A549 (cell line): ENCODE results near the gene MRFAP1L1. TPM values are rescaled to one million over a fixed set of nuclear protein-coding genes. Genes with fewer than 3 reads are reported as not detected.
A peak's percentile ranks its signal among the peaks of the same experiment; 100 is the strongest.

Experiments used
- ATAC-seq, 2 experiments: fragments of 200-7000 bp in 1 of 2; fragments of >200 bp in 1 of 2; cut with Nextera tagmentation in 1 of 2; cut with Tn5 transposase in 1 of 2; 3 replicates each; pipeline versions ENCODE4 v1.8.0 to v1.9.1; 2018 to 2020; ENCODE audit warnings: mild to moderate bottlenecking in 1 of 2, moderate library complexity in 1 of 2
- CTCF ChIA-PET: fragments of 300-600 bp; sonication (Branson Sonifier 250); formaldehyde crosslinking; extraction: SDS; loops from one replicate; lab custom pipeline; 2021; ENCODE audit warnings: antibody characterized with exemption, inconsistent platforms; lab: Yijun Ruan, JAX
- POLR2A ChIA-PET: fragments of 350-600 bp; formaldehyde crosslinking; extraction: SDS; loops from one replicate; lab custom pipeline; 2021; ENCODE audit warnings: antibody characterized with exemption, inconsistent platforms; lab: Yijun Ruan, JAX
- DNase-seq, 2 experiments: peaks; one replicate each; pipeline versions ENCODE4 v3.0.0 to v3.0.0-alpha.2; 2011 to 2016; ENCODE audit warnings: low read depth in 1 of 2, low spot score in 1 of 2
- FAIRE-seq: peaks from 2 replicates; lab custom pipeline; 2011; peaks lifted over from hg19 to GRCh38; lab: Jason Lieb, UNC
- H3K27ac ChIP-seq, 2 experiments: fragments of >200 bp; sonication (Bioruptor Twin); formaldehyde crosslinking; 3 replicates each; pipeline ENCODE4 v1.5.1; 2016 to 2017
- H3K4me1 ChIP-seq: fragments of >200 bp; sonication (Bioruptor Twin); formaldehyde crosslinking; 3 replicates; pipeline ENCODE4 v1.6.1; 2016
- H3K4me2 ChIP-seq: fragments of >200 bp; sonication (Bioruptor Twin); formaldehyde crosslinking; 3 replicates; pipeline ENCODE4 v1.6.1; 2016
- H3K4me3 ChIP-seq: fragments of >200 bp; sonication (Bioruptor Twin); formaldehyde crosslinking; 3 replicates; pipeline ENCODE4 v1.5.1; 2016
- H3K9me3 ChIP-seq: fragments of >200 bp; sonication (Bioruptor Twin); formaldehyde crosslinking; 3 replicates; pipeline ENCODE4 v1.6.1; 2016
- CHD2 ChIP-seq: fragments of 150-350 bp; IDR thresholded peaks from 2 replicates; pipeline ENCODE4 v1.6.1; 2014; ENCODE audit warnings: low read length; ENCODE audit not compliant: partially characterized antibody
- CHD4 ChIP-seq: fragments of 200-600 bp; sonication (generic); IDR thresholded peaks from 2 replicates; pipeline ENCODE4 v1.6.1; 2016; ENCODE audit warnings: antibody characterized with exemption, mild to moderate bottlenecking, borderline replicate concordance
- EHF ChIP-seq: fragments of 250-450 bp; sonication (Bioruptor Pico); IDR thresholded peaks from 2 replicates; pipeline ENCODE4 v1.5.0; 2020; ENCODE audit warnings: mild to moderate bottlenecking
- EP300 ChIP-seq, 2 experiments: fragments of >200 bp; sonication (Bioruptor Twin); formaldehyde crosslinking; IDR thresholded peaks; 2 replicates in 1 of 2; 3 replicates in 1 of 2; pipeline ENCODE4 v1.6.1; 2016 to 2017
- FOXS1 ChIP-seq: fragments of 250-450 bp; sonication (Bioruptor Pico); IDR thresholded peaks from 2 replicates; pipeline ENCODE4 v1.5.0; 2020; ENCODE audit warnings: mild to moderate bottlenecking, moderate library complexity
- HOXA7 ChIP-seq: fragments of 250-450 bp; sonication (Bioruptor Pico); IDR thresholded peaks from 2 replicates; pipeline ENCODE4 v1.5.0; 2020; ENCODE audit warnings: mild to moderate bottlenecking, moderate library complexity
- HOXB5 ChIP-seq: fragments of 250-450 bp; sonication (Bioruptor Pico); IDR thresholded peaks from 2 replicates; pipeline ENCODE4 v1.5.0; 2020; ENCODE audit warnings: mild to moderate bottlenecking, moderate library complexity
- JUN ChIP-seq, 2 experiments: fragments of >200 bp; sonication (Bioruptor Twin); formaldehyde crosslinking; IDR thresholded peaks; 2 replicates in 1 of 2; 3 replicates in 1 of 2; pipeline ENCODE4 v1.6.1; 2016 to 2017
- JUNB ChIP-seq: fragments of >200 bp; sonication (Bioruptor Twin); formaldehyde crosslinking; IDR thresholded peaks from 2 replicates; pipeline ENCODE4 v1.6.1; 2016
- MAFK ChIP-seq: fragments of 450-650 bp; IDR thresholded peaks from 2 replicates; pipeline ENCODE4 v1.6.1; 2014; ENCODE audit not compliant: partially characterized antibody
- MAZ ChIP-seq: fragments of 150-350 bp; IDR thresholded peaks from 2 replicates; pipeline ENCODE4 v1.6.1; 2014; ENCODE audit warnings: antibody characterized with exemption, low read depth, low read length, borderline replicate concordance
- NFE2L2 ChIP-seq: fragments of 150-350 bp; conservative IDR thresholded peaks from 2 replicates; pipeline ENCODE4 v1.6.1; 2014; ENCODE audit warnings: low read length
- NPAS2 ChIP-seq: fragments of 250-450 bp; sonication (Bioruptor Pico); IDR thresholded peaks from 2 replicates; pipeline ENCODE4 v1.8.0; 2022; ENCODE audit warnings: mild to moderate bottlenecking, moderate library complexity, borderline replicate concordance
- NR3C1 ChIP-seq: fragments of >200 bp; sonication (Bioruptor Twin); formaldehyde crosslinking; IDR thresholded peaks from 3 replicates; pipeline ENCODE4 v1.6.1; 2017
- RNF2 ChIP-seq: fragments of 200-600 bp; sonication (generic); IDR thresholded peaks from 2 replicates; pipeline ENCODE4 v1.6.1; 2016; ENCODE audit warnings: low read depth, mild to moderate bottlenecking, antibody characterized with exemption, moderate library complexity, borderline replicate concordance
- TFCP2L1 ChIP-seq: fragments of 250-450 bp; sonication (Bioruptor Pico); IDR thresholded peaks from 2 replicates; pipeline ENCODE4 v1.5.0; 2021; ENCODE audit warnings: mild to moderate bottlenecking
- TP53 ChIP-seq: fragments of 250-450 bp; sonication (Bioruptor Pico); IDR thresholded peaks from 2 replicates; pipeline ENCODE4 v1.5.0; 2021; ENCODE audit warnings: mild to moderate bottlenecking, moderate library complexity
- ZNF302 ChIP-seq: fragments of 250-450 bp; sonication (Bioruptor Pico); IDR thresholded peaks from 2 replicates; pipeline ENCODE4 v1.9.0; 2021; ENCODE audit warnings: inconsistent platforms, mild to moderate bottlenecking, moderate library complexity
- WGBS: methylation state at CpG from one replicate; pipeline ENCODE4 v1.1.6; 2017; ENCODE audit errors: missing lambda C conversion rate; 5-methylcytosine and 5-hydroxymethylcytosine counted together
- polyA plus RNA-seq, 4 experiments: library from polyadenylated mRNA; depleted of rRNA in 3 of 4; stranded (reverse); fragments of >200 nt; fragmentation: RNase III in 1 of 4; extraction: RNeasy Plus Mini Kit Qiagen cat#74134 plus additional on column Dnase treatment in 1 of 4; gene quantifications; 2 replicates in 3 of 4; 3 replicates in 1 of 4; pipeline ENCODE4 v1.2.3, GENCODE V29; 2011 to 2017
- TF ChIP-seq, protein P1 (sequence below): fragments of 450-650 bp; IDR thresholded peaks from 2 replicates; pipeline ENCODE4 v1.6.1; 2014; ENCODE audit warnings: antibody characterized with exemption
- TF ChIP-seq, protein P2 (sequence below): fragments of 250-450 bp; sonication (Bioruptor Pico); IDR thresholded peaks from 2 replicates; pipeline ENCODE4 v1.5.0; 2020; ENCODE audit warnings: low read depth, mild to moderate bottlenecking, moderate library complexity
- TF ChIP-seq, protein P3 (sequence below): IDR thresholded peaks from 2 replicates; pipeline ENCODE4 v1.6.1; 2012
- TF ChIP-seq, protein P4 (sequence below): fragments of >200 bp; sonication (Bioruptor Twin); formaldehyde crosslinking; IDR thresholded peaks from 2 replicates; pipeline ENCODE4 v1.6.1; 2016
- TF ChIP-seq, protein P5 (sequence below): IDR thresholded peaks from 2 replicates; pipeline ENCODE4 v1.6.1; 2012
- TF ChIP-seq, protein P6 (sequence below): IDR thresholded peaks from 2 replicates; pipeline ENCODE4 v1.6.1; 2012; ENCODE audit warnings: low read depth, borderline replicate concordance
- TF ChIP-seq, protein P7 (sequence below): fragments of >200 bp; sonication (Bioruptor Twin); formaldehyde crosslinking; IDR thresholded peaks from 3 replicates; pipeline ENCODE4 v1.6.1; 2016
- TF ChIP-seq, protein P8 (sequence below): fragments of 200-600 bp; sonication (generic); IDR thresholded peaks from 2 replicates; pipeline ENCODE4 v1.6.1; 2016; ENCODE audit warnings: antibody characterized with exemption, mild to moderate bottlenecking, moderate library complexity

MRFAP1L1 gene
- polyA plus RNA-seq, 2 of the 4 experiments (the other 2 are of a cell fraction): 46.1 to 78.2 TPM

DNA sequence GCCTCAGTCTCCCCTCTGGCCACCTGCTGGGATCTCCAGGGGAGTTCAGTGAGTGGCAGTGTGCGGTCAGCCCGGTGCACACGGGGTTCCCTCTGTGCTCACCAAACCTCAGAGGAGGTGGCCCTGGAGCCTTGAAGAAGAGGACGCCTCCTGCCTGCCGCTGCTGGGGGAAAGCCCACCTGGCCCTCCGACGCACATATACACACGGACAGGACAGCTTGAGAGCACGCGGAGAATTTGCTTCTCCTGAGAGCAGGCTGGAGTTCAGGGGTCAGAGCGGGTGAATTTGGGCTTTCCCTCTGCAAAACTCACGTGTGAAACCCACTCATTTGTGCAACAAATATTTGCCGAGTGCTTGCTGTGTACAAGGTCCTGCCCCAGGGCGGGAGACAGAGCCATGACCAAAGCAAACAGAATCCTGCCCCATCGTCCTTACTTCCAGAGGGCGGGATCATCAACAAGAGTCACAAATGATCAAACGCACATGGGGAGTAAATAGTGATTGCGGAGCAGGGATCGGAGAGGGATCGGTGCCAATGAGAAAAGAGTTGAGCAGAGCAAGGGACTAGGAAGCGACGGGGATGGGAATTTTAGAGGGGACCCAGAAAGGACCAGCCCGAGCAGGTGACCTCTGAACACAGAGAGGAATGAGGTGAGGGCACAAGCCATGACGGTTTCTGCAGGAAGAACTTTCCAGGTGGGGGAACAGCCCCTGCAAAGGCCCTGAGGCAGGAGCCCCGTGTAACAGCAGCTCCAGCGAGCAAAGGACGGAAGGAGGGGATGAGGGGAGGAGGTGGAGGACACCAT, 23.9 kb upstream of the MRFAP1L1 start (continued):
- TF ChIP-seq, protein P1, sequence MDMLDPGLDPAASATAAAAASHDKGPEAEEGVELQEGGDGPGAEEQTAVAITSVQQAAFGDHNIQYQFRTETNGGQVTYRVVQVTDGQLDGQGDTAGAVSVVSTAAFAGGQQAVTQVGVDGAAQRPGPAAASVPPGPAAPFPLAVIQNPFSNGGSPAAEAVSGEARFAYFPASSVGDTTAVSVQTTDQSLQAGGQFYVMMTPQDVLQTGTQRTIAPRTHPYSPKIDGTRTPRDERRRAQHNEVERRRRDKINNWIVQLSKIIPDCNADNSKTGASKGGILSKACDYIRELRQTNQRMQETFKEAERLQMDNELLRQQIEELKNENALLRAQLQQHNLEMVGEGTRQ: no peak
- TF ChIP-seq HOXA7: no peak

DNA sequence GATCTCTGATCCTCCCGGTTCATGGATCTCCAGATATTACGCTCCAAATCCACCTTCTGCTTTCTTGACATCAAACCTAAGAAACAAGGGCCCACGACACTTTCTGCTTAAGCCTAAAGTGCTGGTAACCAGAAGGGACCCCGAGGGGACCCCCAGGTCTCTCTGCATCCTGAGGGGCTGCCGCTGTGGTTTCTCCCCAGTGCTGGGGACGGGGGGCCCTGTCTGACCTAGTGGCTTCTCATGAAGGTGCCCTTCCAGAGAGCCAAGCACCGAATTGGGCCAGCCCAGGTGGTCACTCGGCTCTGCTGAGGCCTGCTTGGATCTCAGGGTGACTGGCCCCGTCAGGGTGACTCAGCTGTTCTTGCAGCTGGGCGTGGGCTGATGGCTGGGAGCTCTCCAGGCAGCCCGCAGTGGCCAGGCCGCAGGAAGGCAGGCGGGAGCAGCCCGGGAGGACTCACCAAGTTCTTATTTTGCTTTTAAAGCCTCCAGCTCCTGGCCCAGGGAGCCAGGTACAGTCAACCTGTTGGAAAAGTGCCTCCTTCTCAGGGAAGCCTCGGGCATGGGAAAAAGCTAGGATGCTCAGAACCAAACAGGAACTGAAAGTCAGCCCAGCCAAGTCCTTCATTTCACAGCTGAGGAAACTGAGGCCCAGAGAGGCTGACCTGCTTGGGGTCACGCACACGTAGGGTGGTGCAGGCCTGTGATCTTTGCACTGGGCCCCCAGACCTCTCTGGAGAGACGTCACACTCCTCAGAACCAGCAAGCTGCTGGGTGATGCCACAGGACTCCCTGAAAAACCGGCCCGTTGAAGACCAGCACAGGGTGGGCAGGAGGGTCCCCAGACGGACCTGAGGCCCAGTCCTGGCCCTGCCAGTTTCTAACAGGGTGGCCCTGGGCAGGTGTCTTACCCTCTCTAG, 23.0 kb upstream of the MRFAP1L1 start:
- FAIRE-seq: no peak
- DNase-seq: peak; percentile 69 to 89
- TF ChIP-seq TFCP2L1 (CRISPR knock-in tag) (peak; percentile 53; the same call in 1 of the 2 replicates), RNF2 (no peak), MAZ (no peak), JUN (IDR thresholded peaks at IDR 0.05) (peak in 1 of 2 experiments; percentile 47; a peak in 2 of 5 replicates), NR3C1 (no peak), NPAS2 (CRISPR knock-in tag) (peak; percentile 10; the same call in 1 of the 2 replicates), EP300 (IDR thresholded peaks at IDR 0.05) (0 out of 5 replicates have a peak, but pooled peaks of 1 of the 2 experiments have one; percentile 15), HOXB5 (CRISPR knock-in tag) (peak; percentile 78), JUNB (no peak), EHF (CRISPR knock-in tag) (peak; percentile 85), NFE2L2 (peak; percentile 97), CHD2 (no peak), TP53 (no peak), CHD4 (no peak), FOXS1 (peak; percentile 55), MAFK (peak; percentile 98), ZNF302 (CRISPR knock-in tag) (peak; percentile 40)
- TF ChIP-seq, protein P2, sequence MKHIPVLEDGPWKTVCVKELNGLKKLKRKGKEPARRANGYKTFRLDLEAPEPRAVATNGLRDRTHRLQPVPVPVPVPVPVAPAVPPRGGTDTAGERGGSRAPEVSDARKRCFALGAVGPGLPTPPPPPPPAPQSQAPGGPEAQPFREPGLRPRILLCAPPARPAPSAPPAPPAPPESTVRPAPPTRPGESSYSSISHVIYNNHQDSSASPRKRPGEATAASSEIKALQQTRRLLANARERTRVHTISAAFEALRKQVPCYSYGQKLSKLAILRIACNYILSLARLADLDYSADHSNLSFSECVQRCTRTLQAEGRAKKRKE (CRISPR knock-in tag): 0 out of 2 replicates have a peak, but pooled peaks have one; percentile 47
- TF ChIP-seq, protein P3, sequence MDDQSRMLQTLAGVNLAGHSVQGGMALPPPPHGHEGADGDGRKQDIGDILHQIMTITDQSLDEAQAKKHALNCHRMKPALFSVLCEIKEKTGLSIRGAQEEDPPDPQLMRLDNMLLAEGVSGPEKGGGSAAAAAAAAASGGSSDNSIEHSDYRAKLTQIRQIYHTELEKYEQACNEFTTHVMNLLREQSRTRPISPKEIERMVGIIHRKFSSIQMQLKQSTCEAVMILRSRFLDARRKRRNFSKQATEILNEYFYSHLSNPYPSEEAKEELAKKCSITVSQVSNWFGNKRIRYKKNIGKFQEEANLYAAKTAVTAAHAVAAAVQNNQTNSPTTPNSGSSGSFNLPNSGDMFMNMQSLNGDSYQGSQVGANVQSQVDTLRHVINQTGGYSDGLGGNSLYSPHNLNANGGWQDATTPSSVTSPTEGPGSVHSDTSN: no peak
- TF ChIP-seq, protein P4, sequence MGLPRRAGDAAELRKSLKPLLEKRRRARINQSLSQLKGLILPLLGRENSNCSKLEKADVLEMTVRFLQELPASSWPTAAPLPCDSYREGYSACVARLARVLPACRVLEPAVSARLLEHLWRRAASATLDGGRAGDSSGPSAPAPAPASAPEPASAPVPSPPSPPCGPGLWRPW: no peak
- TF ChIP-seq, protein P5, sequence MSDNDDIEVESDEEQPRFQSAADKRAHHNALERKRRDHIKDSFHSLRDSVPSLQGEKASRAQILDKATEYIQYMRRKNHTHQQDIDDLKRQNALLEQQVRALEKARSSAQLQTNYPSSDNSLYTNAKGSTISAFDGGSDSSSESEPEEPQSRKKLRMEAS: peak; percentile 72
- TF ChIP-seq, protein P6, sequence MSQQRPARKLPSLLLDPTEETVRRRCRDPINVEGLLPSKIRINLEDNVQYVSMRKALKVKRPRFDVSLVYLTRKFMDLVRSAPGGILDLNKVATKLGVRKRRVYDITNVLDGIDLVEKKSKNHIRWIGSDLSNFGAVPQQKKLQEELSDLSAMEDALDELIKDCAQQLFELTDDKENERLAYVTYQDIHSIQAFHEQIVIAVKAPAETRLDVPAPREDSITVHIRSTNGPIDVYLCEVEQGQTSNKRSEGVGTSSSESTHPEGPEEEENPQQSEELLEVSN: peak; percentile 57
- TF ChIP-seq, protein P7, sequence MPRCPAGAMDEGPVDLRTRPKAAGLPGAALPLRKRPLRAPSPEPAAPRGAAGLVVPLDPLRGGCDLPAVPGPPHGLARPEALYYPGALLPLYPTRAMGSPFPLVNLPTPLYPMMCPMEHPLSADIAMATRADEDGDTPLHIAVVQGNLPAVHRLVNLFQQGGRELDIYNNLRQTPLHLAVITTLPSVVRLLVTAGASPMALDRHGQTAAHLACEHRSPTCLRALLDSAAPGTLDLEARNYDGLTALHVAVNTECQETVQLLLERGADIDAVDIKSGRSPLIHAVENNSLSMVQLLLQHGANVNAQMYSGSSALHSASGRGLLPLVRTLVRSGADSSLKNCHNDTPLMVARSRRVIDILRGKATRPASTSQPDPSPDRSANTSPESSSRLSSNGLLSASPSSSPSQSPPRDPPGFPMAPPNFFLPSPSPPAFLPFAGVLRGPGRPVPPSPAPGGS: no peak
- TF ChIP-seq, protein P8, sequence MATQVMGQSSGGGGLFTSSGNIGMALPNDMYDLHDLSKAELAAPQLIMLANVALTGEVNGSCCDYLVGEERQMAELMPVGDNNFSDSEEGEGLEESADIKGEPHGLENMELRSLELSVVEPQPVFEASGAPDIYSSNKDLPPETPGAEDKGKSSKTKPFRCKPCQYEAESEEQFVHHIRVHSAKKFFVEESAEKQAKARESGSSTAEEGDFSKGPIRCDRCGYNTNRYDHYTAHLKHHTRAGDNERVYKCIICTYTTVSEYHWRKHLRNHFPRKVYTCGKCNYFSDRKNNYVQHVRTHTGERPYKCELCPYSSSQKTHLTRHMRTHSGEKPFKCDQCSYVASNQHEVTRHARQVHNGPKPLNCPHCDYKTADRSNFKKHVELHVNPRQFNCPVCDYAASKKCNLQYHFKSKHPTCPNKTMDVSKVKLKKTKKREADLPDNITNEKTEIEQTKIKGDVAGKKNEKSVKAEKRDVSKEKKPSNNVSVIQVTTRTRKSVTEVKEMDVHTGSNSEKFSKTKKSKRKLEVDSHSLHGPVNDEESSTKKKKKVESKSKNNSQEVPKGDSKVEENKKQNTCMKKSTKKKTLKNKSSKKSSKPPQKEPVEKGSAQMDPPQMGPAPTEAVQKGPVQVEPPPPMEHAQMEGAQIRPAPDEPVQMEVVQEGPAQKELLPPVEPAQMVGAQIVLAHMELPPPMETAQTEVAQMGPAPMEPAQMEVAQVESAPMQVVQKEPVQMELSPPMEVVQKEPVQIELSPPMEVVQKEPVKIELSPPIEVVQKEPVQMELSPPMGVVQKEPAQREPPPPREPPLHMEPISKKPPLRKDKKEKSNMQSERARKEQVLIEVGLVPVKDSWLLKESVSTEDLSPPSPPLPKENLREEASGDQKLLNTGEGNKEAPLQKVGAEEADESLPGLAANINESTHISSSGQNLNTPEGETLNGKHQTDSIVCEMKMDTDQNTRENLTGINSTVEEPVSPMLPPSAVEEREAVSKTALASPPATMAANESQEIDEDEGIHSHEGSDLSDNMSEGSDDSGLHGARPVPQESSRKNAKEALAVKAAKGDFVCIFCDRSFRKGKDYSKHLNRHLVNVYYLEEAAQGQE: no peak

More for the DNA sequence above, 23.0 kb upstream of the MRFAP1L1 start:
- peak overlapping the region; percentile 66 for H3K4me2 ChIP-seq
- WGBS: 33% methylated on average over 8 of the region's 21 CpGs
- ChIA-PET POLR2A (no interaction called here), CTCF (interaction anchor here (0.6 to 5.5 kb wide), 4 partner anchors 13 to 141 kb away, joined by 3 to 38 read pairs (median 10); no protein-coding TSS in a partner anchor)
- ATAC-seq: peak; percentile 97 to 98
- H3K9me3 ChIP-seq: no peaks in the 10 kb centered on the region
- peaks cover 19% of the 10 kb centered on the region for H3K4me1 ChIP-seq
- H3K4me3 ChIP-seq: no peak overlapping the region
- H3K27ac ChIP-seq: peak overlapping the region; percentile 99 to 100
